GM19468 (cell line): Measurements from ENCODE around the gene ITIH5.

Experiments
- ATAC-seq: cut with Tn5 transposase; IDR thresholded peaks from one replicate; pipeline ENCODE4 v1.9.1; 2021; ENCODE audit warnings: mild to moderate bottlenecking, moderate library complexity, moderate number of reproducible peaks; ENCODE audit not compliant: unreplicated experiment; ENCODE audit errors: extremely low read depth

ITIH5 gene

GRCh38 chr10:7559386-7559785, 107.4 kb downstream of the ITIH5 start:
- ATAC-seq: no peak

GRCh38 chr10:7558036-7558435, 108.7 kb downstream of the ITIH5 start:
- no peak for ATAC-seq

GRCh38 chr10:7553531-7553930, 113.2 kb downstream of the ITIH5 start:
- no peak for ATAC-seq

DNA sequence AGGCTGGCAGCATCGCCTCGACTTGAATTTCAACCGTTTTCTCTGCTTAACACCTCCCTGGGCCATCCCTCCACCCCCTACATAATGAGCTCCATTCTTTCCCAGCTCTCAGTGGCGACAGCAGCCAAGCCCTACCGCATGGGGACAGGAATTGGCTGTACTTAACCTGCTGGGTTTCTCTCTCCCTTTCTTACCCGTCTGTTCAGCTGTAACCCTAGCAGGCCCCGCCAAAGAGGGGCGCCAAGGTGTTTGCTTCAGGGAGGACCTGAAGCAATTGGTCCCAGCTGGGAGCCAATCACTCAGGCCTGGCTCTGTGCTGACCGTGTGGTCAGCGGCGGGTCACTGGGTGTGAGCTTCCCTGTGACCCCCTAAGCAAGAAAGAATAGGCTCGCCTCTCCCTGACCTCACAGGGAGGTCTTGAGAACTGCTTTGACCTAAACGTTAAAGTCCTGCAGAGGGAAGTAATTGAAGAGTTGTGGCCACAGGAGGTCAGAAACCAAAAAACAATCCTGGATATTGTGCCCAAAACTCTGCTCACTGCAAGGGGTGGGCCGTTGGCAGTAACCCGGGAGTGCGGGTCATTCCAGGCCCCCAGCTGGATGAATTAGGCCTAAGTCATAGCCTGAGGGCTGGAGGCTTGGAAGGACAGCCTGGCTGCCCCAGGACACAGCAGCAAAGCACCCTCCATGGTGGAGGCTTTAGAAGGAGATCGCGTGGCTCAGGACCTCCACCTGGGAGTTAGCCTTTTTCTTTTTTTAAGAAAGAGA, 114.6 kb downstream of the ITIH5 start:
- ATAC-seq: no peak

- ATAC-seq: no peak
Measured at GRCh38 chr10:7551289-7551688, 115.5 kb downstream of the ITIH5 start.

DNA sequence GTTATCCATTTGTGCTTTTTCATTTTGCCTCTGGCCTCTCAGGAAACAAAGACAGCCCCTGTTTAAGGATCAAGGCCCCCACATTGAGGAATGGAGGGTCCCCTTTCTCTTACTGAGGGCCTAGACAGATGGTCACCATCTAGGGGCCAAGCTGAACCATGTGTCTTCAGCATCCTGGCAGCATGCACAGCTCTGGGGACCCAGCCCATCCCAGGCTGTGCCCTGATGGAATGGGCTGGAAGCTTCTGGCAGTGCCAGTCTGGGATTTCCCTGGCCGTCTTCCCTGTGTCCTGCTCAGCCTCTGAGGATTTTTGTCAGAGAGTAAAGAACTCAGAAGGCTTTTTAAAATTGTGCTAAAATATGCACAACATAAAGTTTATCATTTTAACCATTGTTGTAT, 116.8 kb downstream of the ITIH5 start:
- ATAC-seq: no peak

DNA sequence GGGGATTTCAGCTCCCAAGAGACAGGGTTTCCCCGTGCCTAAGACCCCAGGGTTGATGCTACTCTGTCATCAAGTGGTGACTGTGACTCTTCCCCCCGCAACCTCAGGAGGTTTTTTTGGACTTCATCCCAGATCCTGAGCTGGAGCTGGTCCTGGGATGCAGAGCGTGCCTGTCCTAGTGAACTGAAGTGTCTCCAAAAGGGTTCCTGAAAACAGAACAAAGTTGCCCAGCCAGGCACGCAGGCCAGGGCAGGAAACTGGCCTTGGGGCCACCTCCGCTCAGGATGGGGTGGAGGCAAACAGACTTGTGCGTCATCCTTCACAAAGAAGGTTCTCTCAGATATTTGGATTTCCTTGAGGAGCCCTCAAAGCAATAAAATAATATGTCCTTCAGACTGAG, 118.9 kb downstream of the ITIH5 start:
- no peak for ATAC-seq

- ATAC-seq: no peak
Measured at GRCh38 chr10:7547206-7547605, 119.6 kb downstream of the ITIH5 start.

- no peak for ATAC-seq
Measured at GRCh38 chr10:7546385-7546967, 120.3 kb downstream of the ITIH5 start.

- ATAC-seq: no peak
Measured at GRCh38 chr10:7545792-7546191, 121.0 kb downstream of the ITIH5 start.

DNA sequence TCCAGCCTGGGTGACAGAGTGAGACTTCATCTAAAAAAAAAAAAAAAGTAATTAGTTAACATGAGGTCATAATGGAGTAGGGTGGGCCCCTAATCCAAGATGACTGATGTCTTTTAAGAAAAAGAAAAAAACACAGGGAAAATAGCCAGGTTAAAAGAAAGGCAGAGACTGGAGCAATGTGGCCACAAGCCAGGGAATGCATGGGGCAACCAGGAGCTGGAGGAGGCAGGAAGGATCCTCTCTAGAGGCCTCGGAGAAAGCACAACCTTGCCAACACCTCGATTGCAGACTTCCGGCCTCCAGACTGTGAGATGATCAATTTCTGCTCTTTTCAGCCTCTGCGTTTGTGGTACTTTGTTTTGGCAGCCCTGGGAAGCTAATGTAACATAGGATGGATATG, 121.5 kb downstream of the ITIH5 start:
- ATAC-seq: no peak

DNA sequence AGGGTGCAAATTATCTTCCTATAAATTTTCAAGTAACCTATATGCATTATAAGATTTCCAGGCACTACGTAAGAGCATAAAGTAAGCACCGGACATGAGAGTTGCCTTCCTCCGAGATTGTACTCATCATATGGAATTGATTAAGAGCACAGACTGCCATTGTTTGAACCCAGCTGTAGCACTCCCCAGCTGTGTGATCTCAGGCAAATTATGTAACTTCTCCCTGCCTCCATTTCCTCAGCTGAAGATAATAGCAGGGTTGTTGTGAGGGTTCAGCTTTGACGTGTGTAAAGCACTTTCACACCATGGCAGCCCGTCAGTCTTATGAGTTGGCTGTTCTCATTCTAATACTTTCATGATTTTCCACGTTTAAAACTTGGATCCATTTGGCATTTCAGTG, 122.6 kb downstream of the ITIH5 start:
- ATAC-seq: no peak

DNA sequence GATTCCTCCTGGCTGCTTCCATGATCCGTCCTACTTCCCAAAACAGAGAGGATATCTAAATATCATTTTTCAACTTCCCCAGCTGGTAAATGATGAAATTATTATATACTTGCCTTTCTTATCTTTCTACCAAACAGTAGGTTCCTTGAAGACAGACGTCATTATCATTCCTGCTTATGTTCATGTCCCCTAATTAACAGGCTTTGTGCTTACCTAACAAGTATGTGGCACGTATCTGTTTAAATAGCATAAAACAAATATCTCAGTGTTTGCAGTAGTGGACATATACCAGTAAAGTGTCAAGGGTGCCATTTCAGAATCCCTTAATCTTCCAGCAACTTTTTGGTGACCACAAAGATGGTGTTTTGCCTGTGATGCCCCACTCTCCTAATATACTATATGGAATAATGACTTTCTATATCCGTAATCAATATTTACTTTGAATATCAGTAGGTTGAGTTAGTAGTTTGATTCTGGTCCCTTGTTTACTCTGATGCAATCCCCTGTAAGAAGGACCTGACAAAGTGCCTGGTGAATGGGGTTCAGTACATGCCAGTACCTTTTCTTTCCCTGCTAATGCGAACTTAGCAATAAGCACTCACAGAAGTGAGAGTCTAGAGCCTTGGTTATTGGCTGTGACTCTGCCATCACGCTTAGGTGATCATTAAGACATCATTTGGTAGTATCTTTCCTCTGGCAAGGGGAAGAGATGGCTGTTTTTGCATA, 124.4 kb downstream of the ITIH5 start:
- ATAC-seq: no peak

GRCh38 chr10:7541137-7542087, 125.4 kb downstream of the ITIH5 start:
- ATAC-seq: no peak

DNA sequence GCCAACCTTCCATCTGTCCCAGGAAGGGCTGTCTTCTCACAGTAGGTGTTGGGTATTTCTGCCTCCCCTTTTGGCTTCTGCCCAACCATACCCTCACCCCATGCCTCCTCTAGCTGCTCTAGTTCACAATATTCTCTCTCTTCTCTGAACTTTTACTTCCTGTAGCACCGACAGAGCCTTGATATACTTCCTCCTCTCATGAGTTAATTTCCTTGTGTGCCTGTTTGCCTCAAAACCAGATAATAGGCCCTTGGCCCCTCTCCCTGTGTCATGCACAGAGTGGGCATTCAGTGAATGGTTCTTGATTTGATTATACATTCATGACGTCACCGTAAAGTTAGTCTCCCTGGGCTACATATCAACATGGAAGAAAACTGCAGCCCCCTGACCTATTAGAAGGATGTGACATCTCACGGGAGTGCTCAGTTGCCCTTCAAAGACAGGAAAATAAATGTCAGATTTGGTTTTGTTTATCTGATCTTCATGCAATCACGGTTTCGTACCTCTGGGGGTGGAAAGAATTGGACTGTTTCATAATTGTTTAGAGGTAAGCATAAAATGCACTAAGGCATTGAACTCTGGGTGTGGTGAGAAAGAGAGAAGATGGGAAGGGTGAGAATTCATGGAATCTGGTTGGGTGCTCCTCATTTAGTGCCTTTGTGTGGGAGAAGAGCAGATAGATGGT, 127.7 kb downstream of the ITIH5 start:
- no peak for ATAC-seq

GRCh38 chr10:7537126-7537525, 129.6 kb downstream of the ITIH5 start:
- no peak for ATAC-seq

DNA sequence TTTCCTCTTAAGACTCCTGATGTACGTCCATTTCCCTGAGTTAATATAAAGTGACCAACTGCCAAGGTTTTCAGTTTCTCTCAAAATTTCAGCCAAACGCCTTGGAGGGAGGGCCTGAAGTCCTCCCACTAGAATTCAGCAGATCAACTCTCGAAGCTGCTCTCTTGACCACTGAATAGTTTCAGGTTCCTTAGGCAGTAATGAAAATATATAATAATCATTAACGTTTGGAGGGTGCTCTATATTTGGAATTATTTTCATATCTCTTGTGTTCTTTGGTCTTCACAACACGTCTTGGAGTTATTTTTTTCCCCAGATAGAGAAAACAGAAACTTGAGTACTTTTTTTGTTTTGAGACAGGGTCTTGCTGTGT, 132.3 kb downstream of the ITIH5 start:
- peak; percentile 45 for ATAC-seq

DNA sequence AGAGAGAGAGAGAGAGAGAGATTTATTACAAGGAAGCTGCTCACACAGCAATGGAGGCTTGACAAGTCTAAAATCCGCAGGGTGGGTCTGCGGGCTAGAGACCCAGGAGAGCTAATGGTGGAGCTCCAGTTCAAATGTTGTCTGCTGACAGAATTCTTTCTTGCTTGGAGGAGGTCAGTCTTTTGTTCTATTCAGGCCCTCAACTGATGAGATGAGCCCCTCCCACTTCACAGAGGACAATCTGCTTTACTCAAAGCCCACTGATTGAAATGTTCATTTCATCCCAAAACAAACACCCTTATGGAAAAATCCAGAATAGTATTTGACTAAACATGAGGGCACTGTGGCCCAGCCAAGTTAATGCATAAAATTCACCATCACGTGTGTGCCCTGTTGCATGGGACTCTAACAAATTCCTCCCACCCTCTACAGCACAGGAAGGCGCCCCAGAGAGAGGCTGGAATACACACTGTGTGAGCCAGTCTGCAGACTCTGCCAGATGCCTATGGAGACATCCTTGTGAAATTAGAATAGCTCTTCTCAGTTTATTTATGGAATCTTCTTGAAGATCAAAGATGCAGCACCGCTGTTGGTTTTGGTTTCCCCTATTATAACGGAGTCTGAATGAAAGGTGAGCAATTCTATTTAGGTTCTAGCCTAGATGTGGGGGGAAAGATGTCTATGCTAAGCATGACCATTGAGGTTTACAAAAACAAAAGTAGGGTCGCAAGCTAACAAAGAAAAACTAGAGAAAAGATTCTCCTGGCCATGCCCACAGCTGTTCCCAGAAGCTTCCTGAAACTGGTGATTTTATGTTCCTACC, 132.9 kb downstream of the ITIH5 start:
- peak; percentile 8 for ATAC-seq
